ENCODE results near the gene IQCC. TPM values are rescaled to one million over a fixed set of nuclear protein-coding genes. Genes with fewer than 3 reads are reported as not detected.

Gene IQCC
- polyA plus RNA-seq, 3 donors from 2014 or later, result 0.29 to 0.85 TPM; not detected in 1

GRCh38 chr1:32199043-32199716 is 6.3 kb upstream of the IQCC start:
- Mint-ChIP-seq H3K27me3 (ENCODE audit: low read depth in 3 of 3) (peaks cover 2 to 4% (median 3%) of the 10 kb centered on the region in 3 donors), H3K27ac (peak overlapping the region in 5 of 6 donors; percentile 32 to 98 (median 93)), H3K4me1 (peaks cover 57 to 78% of the 10 kb centered on the region in 2 donors), H3K36me3 (peaks cover under 1 to 29% (median 3%) of the 10 kb centered on the region in 3 donors), H3K4me3 (peak overlapping the region in 1 of 5 donors; percentile 14), H3K9me3 (no peaks in the 10 kb centered on the region)
- no peak for DNase-seq

DNA sequence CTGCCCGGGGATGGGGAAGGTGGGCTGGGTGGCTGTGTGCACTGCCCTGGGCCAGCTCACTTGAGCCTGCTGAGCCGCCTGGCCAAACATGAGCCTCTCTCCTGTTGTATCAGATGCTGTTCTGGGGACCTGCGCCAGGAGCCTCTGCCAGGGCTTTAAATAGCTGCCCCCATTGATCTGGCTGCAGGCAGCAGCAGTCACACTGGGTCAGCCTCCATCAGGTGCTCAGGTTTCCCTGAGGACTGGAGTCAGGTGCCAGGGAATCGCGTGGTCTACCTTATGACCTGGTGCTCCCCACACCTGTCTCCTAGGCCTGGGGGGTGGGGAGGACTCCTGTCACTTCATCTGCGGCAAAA is 5.8 kb upstream of the IQCC start:
- peaks cover 0 to 25% (median 0%) of the 10 kb centered on the region in 3 donors for H3K36me3 Mint-ChIP-seq
- no peaks in the 10 kb centered on the region for H3K9me3 Mint-ChIP-seq
- H3K4me1 Mint-ChIP-seq, result peaks cover 61 to 75% of the 10 kb centered on the region in 2 donors
- peak overlapping the region; percentile 90 to 98 (median 95) for H3K4me3 Mint-ChIP-seq
- H3K27me3 Mint-ChIP-seq (ENCODE audit: low read depth in 3 of 3), result peaks cover 2 to 4% (median 3%) of the 10 kb centered on the region in 3 donors
- H3K27ac Mint-ChIP-seq, result peak overlapping the region in 5 of 6 donors; percentile 85 to 98 (median 94)
- DNase-seq, result no peak

DNA sequence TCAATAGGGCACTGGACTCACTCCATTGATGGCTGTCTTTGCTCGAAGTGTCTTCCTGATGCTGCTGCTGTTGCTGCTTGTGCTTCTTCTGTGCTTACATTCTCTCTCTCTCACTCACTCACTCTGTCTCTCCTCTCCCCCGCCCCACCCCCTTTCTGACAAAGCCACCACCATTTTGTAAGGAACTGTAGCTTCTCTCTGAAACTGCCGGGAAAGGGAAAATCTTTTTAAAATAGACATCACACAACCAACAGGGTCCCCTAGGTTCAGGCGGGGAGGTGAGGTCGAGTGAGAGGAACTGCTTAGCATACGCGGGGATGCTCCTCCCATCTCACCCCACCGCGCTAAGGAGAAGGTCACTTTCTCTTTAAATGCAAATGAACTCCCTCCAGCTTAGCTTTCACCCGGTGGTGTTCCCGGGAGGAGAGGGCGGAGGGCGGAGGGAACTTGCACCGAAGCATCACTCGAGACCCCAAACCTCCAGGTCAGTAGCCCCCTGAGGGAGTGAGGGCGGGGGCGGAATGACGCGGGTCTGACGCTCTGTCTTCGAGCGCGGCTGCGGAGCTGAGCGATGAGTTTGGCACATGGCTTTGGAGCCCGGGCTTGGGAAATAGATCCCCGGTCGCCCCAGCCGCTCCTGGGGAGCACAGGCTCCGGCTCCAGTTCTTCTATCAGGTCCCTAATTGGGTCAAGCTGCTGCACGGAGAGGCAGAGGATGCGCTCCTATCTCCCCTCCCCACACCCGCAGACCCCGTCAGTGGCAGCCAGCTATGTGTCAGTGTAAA is 5.1 kb upstream of the IQCC start, which contains the start of gene CCDC28B:
Gene CCDC28B, plus strand, starts transcription at position 370 of the 785 bp plus-strand sequence. CDS start 1,341 bp downstream, outside the sequence.
- H3K27ac Mint-ChIP-seq, result peak within 1 kb of the TSS; percentile 85 to 99 (median 98)
- peaks cover 63 to 68% of the 10 kb centered on the region in 2 donors for H3K4me1 Mint-ChIP-seq
- H3K9me3 Mint-ChIP-seq, result no peaks in the 10 kb centered on the region
- H3K4me3 Mint-ChIP-seq, result peak within 1 kb of the TSS; percentile 95 to 98 (median 96)
- DNase-seq, result peak; percentile 60 to 64 (median 62)
- peaks cover 2 to 4% (median 4%) of the 10 kb centered on the region in 3 donors for H3K27me3 Mint-ChIP-seq (ENCODE audit: low read depth in 3 of 3)
- peaks cover 0 to 20% (median 0%) of the 10 kb centered on the region in 3 donors for H3K36me3 Mint-ChIP-seq

DNA sequence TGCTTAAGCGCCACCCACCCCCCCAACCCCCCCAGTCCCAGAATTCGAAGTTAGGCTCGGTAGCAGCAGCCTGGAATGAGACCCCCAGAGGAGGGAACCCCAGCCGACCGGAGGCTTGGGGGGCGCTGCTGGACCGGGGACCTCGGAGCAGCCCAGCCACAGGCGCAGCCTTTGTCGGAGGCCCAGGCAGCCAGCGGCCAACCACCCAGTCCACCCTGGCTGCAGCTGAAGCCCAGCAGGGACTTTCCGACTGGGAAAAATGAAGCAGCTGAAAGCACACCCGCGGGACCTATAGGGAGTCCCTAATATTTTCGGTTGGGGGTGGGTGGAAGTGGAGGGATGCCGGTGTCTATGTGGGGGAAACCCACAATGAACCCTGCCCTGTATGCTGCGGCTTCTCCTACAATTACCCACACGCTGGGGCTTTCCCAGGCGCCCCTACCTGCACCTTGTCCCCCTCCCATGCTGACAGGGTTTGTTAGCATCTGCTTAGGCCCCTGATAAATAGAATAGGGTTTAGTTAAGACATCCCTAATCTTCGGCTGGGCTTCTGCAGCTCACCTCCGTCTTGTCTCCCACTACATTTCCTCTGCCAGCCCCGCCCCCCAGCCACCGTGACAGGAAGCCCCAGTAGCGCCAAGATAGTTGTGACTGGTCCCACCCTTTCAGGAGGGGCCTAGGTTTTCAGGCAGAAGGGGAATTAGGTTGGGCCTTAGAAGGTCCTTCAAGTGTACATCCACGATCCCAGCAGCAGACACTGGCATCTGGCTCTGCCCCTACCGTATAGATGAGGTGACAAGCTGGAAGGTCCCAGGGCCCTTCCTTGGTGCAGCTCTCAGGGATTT is 4.2 kb upstream of the IQCC start:
- Mint-ChIP-seq H3K4me1 (peaks cover 64 to 68% of the 10 kb centered on the region in 2 donors), H3K27ac (peak overlapping the region; percentile 85 to 99 (median 98)), H3K9me3 (no peaks in the 10 kb centered on the region), H3K27me3 (ENCODE audit: low read depth in 3 of 3) (peaks cover 0 to 10% (median 5%) of the 10 kb centered on the region in 3 donors), H3K36me3 (peaks cover 0 to 14% (median 0%) of the 10 kb centered on the region in 3 donors), H3K4me3 (peak overlapping the region; percentile 95 to 98 (median 96))
- DNase-seq, result peak; percentile 76 to 79 (median 77)

- Mint-ChIP-seq H3K27ac (peak overlapping the region; percentile 71 to 87 (median 81)), H3K36me3 (no peaks in the 10 kb centered on the region), H3K4me3 (peak overlapping the region; percentile 84 to 88 (median 85)), H3K27me3 (ENCODE audit: low read depth in 3 of 3) (peaks cover 0 to 12% (median 5%) of the 10 kb centered on the region in 3 donors), H3K4me1 (peaks cover 49 to 52% of the 10 kb centered on the region in 2 donors), H3K9me3 (no peaks in the 10 kb centered on the region)
- no peak for DNase-seq
These were observed 519 bp upstream of the IQCC start for GRCh38 chr1:32204943-32205361.

GRCh38 chr1:32208469-32208868 is 3.0 kb downstream of the IQCC start:
- Mint-ChIP-seq H3K36me3 (no peaks in the 10 kb centered on the region), H3K27me3 (ENCODE audit: low read depth in 3 of 3) (peaks cover 0 to 8% (median 1%) of the 10 kb centered on the region in 3 donors), H3K4me1 (peaks cover 25% of the 10 kb centered on the region in 2 donors), H3K27ac (peak overlapping the region in 1 of 6 donors; percentile 59), H3K4me3 (no peak overlapping the region), H3K9me3 (no peaks in the 10 kb centered on the region)
- no peak for DNase-seq

GRCh38 chr1:32208891-32209328 is 3.4 kb downstream of the IQCC start, which contains the start of gene DCDC2B:
Gene DCDC2B, plus strand, starts transcription at chr1:32209089. Its CDS starts 5 bp downstream, at chr1:32209094.
- Mint-ChIP-seq H3K4me3 (no peak within 1 kb of the TSS), H3K27me3 (ENCODE audit: low read depth in 3 of 3) (peaks cover 0 to 8% (median 1%) of the 10 kb centered on the region in 3 donors), H3K9me3 (no peaks in the 10 kb centered on the region), H3K36me3 (no peaks in the 10 kb centered on the region), H3K4me1 (peaks cover 21 to 22% of the 10 kb centered on the region in 2 donors), H3K27ac (peak within 1 kb of the TSS in 2 of 6 donors; percentile 24 to 59)
- no peak for DNase-seq

DNA sequence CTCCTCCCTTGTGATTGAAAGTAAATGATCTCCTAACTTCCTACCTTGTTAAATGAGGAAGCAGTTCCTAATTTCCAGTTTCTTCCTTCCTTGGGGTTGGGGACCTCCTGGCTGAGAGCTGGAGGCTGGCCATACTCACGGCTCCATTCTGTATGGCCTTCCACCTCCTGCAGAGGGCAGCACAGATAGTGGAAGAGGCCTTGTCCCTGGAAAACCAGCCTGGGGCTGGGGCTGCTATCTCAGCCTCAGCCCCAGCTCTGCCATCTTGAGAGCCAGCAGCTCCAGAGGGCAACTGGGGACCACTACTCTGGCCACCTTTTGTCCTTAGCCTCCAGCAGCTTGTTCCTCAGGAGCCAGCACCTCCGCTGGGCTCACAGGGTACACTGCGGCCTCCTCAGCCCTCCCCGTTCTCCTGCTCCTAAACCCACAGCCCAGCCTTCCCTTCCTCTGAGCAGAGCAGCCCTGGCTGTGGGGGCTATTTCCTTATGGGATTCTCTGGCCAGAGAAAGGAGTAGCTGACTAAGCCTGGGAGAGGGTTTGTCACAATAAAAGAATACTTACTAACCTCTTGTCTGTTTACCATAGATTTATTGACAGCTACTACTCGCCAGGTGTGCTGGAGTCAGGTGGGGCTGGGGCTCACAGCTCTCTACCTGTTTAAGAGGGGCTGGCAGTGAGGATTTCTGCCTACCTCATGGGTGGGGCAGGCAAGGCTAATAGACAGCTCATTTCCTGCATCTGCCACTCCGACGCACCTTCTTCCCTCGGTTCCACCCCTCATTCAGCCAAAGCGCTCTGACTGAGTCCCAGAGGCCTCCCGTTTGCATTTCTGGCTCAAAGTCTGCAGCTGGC is 10.4 kb downstream of the IQCC start:
- H3K4me3 Mint-ChIP-seq, result no peak overlapping the region
- H3K4me1 Mint-ChIP-seq, result peaks cover 5 to 6% of the 10 kb centered on the region in 2 donors
- peaks cover 0 to 1% (median 0%) of the 10 kb centered on the region in 3 donors for H3K27me3 Mint-ChIP-seq (ENCODE audit: low read depth in 3 of 3)
- peaks cover 0 to 9% (median 4%) of the 10 kb centered on the region in 3 donors for H3K36me3 Mint-ChIP-seq
- DNase-seq, result peak; percentile 36 to 47 (median 43)
- H3K9me3 Mint-ChIP-seq, result no peaks in the 10 kb centered on the region
- H3K27ac Mint-ChIP-seq, result peak overlapping the region in 3 of 6 donors; percentile 34 to 76 (median 65)

GRCh38 chr1:32216566-32216965 is 11.1 kb downstream of the IQCC start:
- peaks cover 0 to 9% (median 4%) of the 10 kb centered on the region in 3 donors for H3K36me3 Mint-ChIP-seq
- no peak overlapping the region for H3K27ac Mint-ChIP-seq

DNA sequence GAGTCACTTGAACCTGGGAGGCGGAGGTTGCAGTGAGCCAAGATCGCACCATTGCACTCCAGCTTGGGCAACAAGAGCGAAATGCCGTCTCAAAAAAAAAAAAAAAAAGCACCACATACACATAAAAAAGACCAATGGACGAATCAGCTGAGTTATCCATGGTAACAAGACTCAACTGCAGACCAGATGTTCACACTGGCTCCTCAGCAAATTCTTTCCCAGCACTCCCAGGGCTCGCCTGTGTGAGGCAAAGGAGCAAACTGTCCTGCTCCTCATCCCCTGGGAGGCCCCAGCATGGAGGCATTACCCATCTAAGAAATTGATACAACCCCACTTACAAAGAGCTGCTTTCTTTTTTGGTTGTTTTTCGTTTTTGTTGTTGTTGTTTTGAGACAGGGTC is 13.6 kb downstream of the IQCC start:
- Mint-ChIP-seq H3K36me3 (peaks cover 0 to 12% (median 4%) of the 10 kb centered on the region in 3 donors), H3K4me1 (peaks cover 28 to 36% of the 10 kb centered on the region in 2 donors), H3K27ac (no peak overlapping the region), H3K4me3 (no peak overlapping the region), H3K9me3 (no peaks in the 10 kb centered on the region), H3K27me3 (ENCODE audit: low read depth in 3 of 3) (peaks cover 0 to 8% (median 4%) of the 10 kb centered on the region in 3 donors)
- DNase-seq, result no peak

More at GRCh38 chr1:32216566-32216965, 11.1 kb downstream of the IQCC start:
- H3K4me1 Mint-ChIP-seq, result peaks cover 8 to 12% of the 10 kb centered on the region in 2 donors
- H3K9me3 Mint-ChIP-seq, result no peaks in the 10 kb centered on the region
- no peak for DNase-seq
- H3K4me3 Mint-ChIP-seq, result no peak overlapping the region
- H3K27me3 Mint-ChIP-seq (ENCODE audit: low read depth in 3 of 3), result peaks cover 0 to 1% (median 0%) of the 10 kb centered on the region in 3 donors

DNA sequence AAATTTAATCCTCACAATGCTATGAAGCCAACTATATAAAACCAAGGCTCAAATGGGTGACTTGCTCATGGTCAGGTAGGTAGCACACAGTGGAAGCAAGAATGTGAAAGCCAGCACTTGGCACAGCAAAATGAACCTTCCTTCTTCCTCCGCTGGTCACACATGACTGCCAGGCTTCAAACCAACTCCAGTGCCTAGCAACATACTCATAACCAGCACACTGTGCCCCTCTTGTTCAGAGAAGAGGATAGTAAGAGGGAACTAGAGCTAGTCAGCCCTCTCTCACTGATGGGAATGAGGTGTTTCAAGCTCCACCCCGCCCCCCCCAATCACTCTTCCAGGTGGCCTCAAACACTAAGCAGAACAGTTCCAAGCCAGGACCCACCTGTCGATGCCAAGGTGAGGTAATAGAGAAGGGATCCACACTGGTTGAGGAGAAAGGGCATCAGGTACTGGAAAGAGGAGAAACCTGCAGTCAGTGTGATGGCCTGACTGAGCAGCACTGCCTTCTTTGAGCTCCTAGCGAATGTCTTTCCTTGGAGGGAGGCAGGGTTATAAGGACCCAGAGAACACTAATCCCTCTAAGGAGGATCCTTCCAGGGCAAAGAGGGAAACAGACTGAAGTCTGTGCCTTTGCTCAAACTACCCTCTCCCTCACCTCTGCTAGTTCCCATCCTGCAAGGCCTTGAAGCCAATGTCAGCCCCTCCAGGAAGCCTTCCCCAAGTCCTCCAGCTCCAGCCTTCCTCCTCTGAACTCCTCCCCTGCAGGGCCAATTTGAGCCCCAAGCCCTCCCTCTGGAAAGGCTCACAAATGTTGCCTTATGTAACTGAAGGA is 15.5 kb downstream of the IQCC start:
- no peaks in the 10 kb centered on the region for H3K9me3 Mint-ChIP-seq
- H3K36me3 Mint-ChIP-seq, result peaks cover 4 to 18% (median 9%) of the 10 kb centered on the region in 3 donors
- H3K4me3 Mint-ChIP-seq, result peak overlapping the region; percentile 97 to 99 (median 97)
- peaks cover 0 to 8% (median 4%) of the 10 kb centered on the region in 3 donors for H3K27me3 Mint-ChIP-seq (ENCODE audit: low read depth in 3 of 3)
- H3K27ac Mint-ChIP-seq, result peak overlapping the region; percentile 96 to 99 (median 98)
- H3K4me1 Mint-ChIP-seq, result peaks cover 33 to 43% of the 10 kb centered on the region in 2 donors
- no peak for DNase-seq

Data from immature natural killer cell (primary cell).